Measurements from ENCODE around the gene MLLT1.

The MLLT1 gene

GRCh38 chr19:6233827-6234511, 45.8 kb downstream of the MLLT1 start:
- DNase-seq, result no peak

- DNase-seq, result no peak
Observed at GRCh38 chr19:6233056-6233826, 46.5 kb downstream of the MLLT1 start.

GRCh38 chr19:6232601-6233055, 47.1 kb downstream of the MLLT1 start:
- DNase-seq, result no peak

- DNase-seq, result no peak
Observed at GRCh38 chr19:6230991-6231448, 48.8 kb downstream of the MLLT1 start.

GRCh38 chr19:6229951-6230712, 49.6 kb downstream of the MLLT1 start:
- no peak for DNase-seq

GRCh38 chr19:6229216-6229913, 50.4 kb downstream of the MLLT1 start:
- DNase-seq, result no peak

- no peak for DNase-seq
Observed at GRCh38 chr19:6228551-6229215, 51.1 kb downstream of the MLLT1 start.

GRCh38 chr19:6227936-6228325, 51.8 kb downstream of the MLLT1 start:
- no peak for DNase-seq

GRCh38 chr19:6227156-6227935, 52.4 kb downstream of the MLLT1 start:
- DNase-seq, result no peak

GRCh38 chr19:6226444-6227155, 53.2 kb downstream of the MLLT1 start:
- DNase-seq, result no peak

- no peak for DNase-seq
Observed at GRCh38 chr19:6226012-6226411, 53.8 kb downstream of the MLLT1 start.

- no peak for DNase-seq
Observed at GRCh38 chr19:6225232-6225865, 54.4 kb downstream of the MLLT1 start.

- DNase-seq, result no peak
Observed at GRCh38 chr19:6224308-6224675, 55.5 kb downstream of the MLLT1 start.

- no peak for DNase-seq
Observed at GRCh38 chr19:6223461-6224307, 56.1 kb downstream of the MLLT1 start.

- no peak for DNase-seq
Observed at GRCh38 chr19:6222884-6223283, 56.9 kb downstream of the MLLT1 start.

GRCh38 chr19:6221878-6222746, 57.7 kb downstream of the MLLT1 start:
- DNase-seq, result no peak

GRCh38 chr19:6221220-6221877, 58.4 kb downstream of the MLLT1 start:
- no peak for DNase-seq

Measured in activated T-cell treated with anti-CD3 and anti-CD28 coated beads, Interleukin-2, amount 50 U/mL, for 48 hours (primary cell).